Prostate gland (tissue), 2 donors: ENCODE results near the gene FLOT1. TPM values are rescaled to one million over a fixed set of nuclear protein-coding genes. Genes with fewer than 3 reads are reported as not detected.
"Not testable (repeated sequence)": the region's sequence is repeated elsewhere in the genome, so short reads cannot be mapped to it uniquely, and the experiment has no call there.

Experiments used
- DNase-seq: peaks from one replicate; pipeline ENCODE4 v3.0.0-alpha.2; 2019; ENCODE audit warnings: low spot score
- H3K27ac ChIP-seq, 2 donors: fragments of 200-600 bp; sonication (generic); 2 replicates each; pipeline ENCODE4 v1.5.1; 2017 to 2019
- H3K27me3 ChIP-seq: fragments of 200-600 bp; sonication (generic); replicated peaks from 2 replicates; pipeline ENCODE4 v1.5.1; 2019; ENCODE audit not compliant: insufficient read depth
- H3K36me3 ChIP-seq, 2 donors: fragments of 200-600 bp; sonication (generic); 1 replicate in 1 of 2; 2 replicates in 1 of 2; pipeline versions ENCODE4 v1.5.1 to v1.8.1; 2017 to 2019
- H3K4me1 ChIP-seq: fragments of 200-600 bp; sonication (generic); replicated peaks from 2 replicates; pipeline ENCODE4 v1.5.1; 2019
- H3K4me3 ChIP-seq, 2 donors: fragments of 200-600 bp; sonication (generic); 2 replicates each; pipeline ENCODE4 v1.5.1; 2017 to 2019
- H3K9me3 ChIP-seq: fragments of 200-600 bp; sonication (generic); 2 replicates; pipeline ENCODE4 v1.5.1; 2017
- CTCF ChIP-seq, 4 experiments: fragments of 200-600 bp in 2 of 4; fragments of 450-650 bp in 2 of 4; sonication (generic) in 2 of 4; IDR thresholded peaks; 1 replicate in 3 of 4; 2 replicates in 1 of 4; pipeline ENCODE4 v1.5.1; 2016 to 2019; ENCODE audit warnings: antibody characterized with exemption in 4 of 4, mild to moderate bottlenecking in 2 of 4, moderate library complexity in 2 of 4
- POLR2A ChIP-seq: fragments of 450-650 bp; IDR thresholded peaks from one replicate; pipeline ENCODE4 v1.6.1; 2016; ENCODE audit warnings: antibody characterized with exemption, mild to moderate bottlenecking
- POLR2AphosphoS5 ChIP-seq: sonication (generic); formaldehyde crosslinking; IDR thresholded peaks from one replicate; pipeline ENCODE4 v1.6.1; 2017; ENCODE audit warnings: antibody characterized with exemption
- WGBS: methylation state at CpG from one replicate; pipeline ENCODE4 v1.1.5; 2018; 5-methylcytosine and 5-hydroxymethylcytosine counted together
- intact Hi-C: fragments of 100-400 bp; cut with DNase I; formaldehyde crosslinking; loops from one replicate; pipeline ENCODE4 v1.14.2; 2022
- total RNA-seq, 2 donors: library from RNA; depleted of rRNA; stranded (reverse); fragments of >200 nt; gene quantifications; one replicate each; pipeline ENCODE4 v1.1.0, GENCODE V29; 2016

Gene FLOT1
- total RNA-seq, 2 donors from 2014 or later, result 117 to 133 TPM

- Histone ChIP-seq H3K27me3 (no peaks in the 10 kb centered on the region), H3K27ac (no peak overlapping the region), H3K4me3 (no peak overlapping the region), H3K9me3 (no peaks in the 10 kb centered on the region), H3K36me3 (no peaks in the 10 kb centered on the region), H3K4me1 (no peaks in the 10 kb centered on the region)
- DNase-seq, result no peak
- TF ChIP-seq POLR2AphosphoS5 (no peak), CTCF (IDR thresholded peaks at IDR 0.05) (no peak), POLR2A (no peak)
- intact Hi-C loops, result no loop called here
- WGBS, result 95% methylated on average over 1 of the region's 1 CpG
Measured at GRCh38 chr6:30757261-30757904, 14.9 kb upstream of the FLOT1 start.

- intact Hi-C loops, H3K27ac ChIP-seq, H3K36me3 ChIP-seq, DNase-seq, H3K9me3 ChIP-seq, H3K27me3 ChIP-seq, H3K4me1 ChIP-seq, H3K4me3 ChIP-seq: not testable (repeated sequence)
- 88% methylated on average over 7 of the region's 7 CpGs for WGBS
Measured at GRCh38 chr6:30756405-30757003, 14.0 kb upstream of the FLOT1 start.

- Histone ChIP-seq H3K4me3 (no peak overlapping the region), H3K9me3 (no peaks in the 10 kb centered on the region), H3K27me3 (no peaks in the 10 kb centered on the region), H3K36me3 (no peaks in the 10 kb centered on the region), H3K4me1 (no peaks in the 10 kb centered on the region), H3K27ac (no peak overlapping the region)
- intact Hi-C loops, result no loop called here
- no peak for DNase-seq
- no peak for TF ChIP-seq POLR2A
- TF ChIP-seq CTCF (IDR thresholded peaks at IDR 0.05), result no peak
- TF ChIP-seq POLR2AphosphoS5, result no peak
- 92% methylated on average over 3 of the region's 3 CpGs for WGBS
Measured at GRCh38 chr6:30754631-30755030, 12.1 kb upstream of the FLOT1 start.

- Histone ChIP-seq H3K27me3 (no peaks in the 10 kb centered on the region), H3K4me3 (no peak overlapping the region), H3K4me1 (no peaks in the 10 kb centered on the region), H3K27ac (peak overlapping the region; percentile 57 to 82), H3K9me3 (no peaks in the 10 kb centered on the region), H3K36me3 (no peaks in the 10 kb centered on the region)
- peak; percentile 94 for DNase-seq
- WGBS, result 15% methylated on average over 12 of the region's 12 CpGs
- TF ChIP-seq POLR2AphosphoS5 (peak; percentile 92), CTCF (IDR thresholded peaks at IDR 0.05) (no peak), POLR2A (peak; percentile 32)
- intact Hi-C loops, result loop anchor here (2.0 kb wide), 1 partner anchor 30 kb away; no protein-coding TSS in a partner anchor
Measured at GRCh38 chr6:30752157-30752927, 9.9 kb upstream of the FLOT1 start.

- no peak for DNase-seq
- Histone ChIP-seq H3K4me3 (no peak overlapping the region), H3K9me3 (no peaks in the 10 kb centered on the region), H3K27me3 (no peaks in the 10 kb centered on the region), H3K4me1 (no peaks in the 10 kb centered on the region), H3K27ac (peak overlapping the region; percentile 9 to 39), H3K36me3 (no peaks in the 10 kb centered on the region)
- intact Hi-C loops, result no loop called here
- no peak for TF ChIP-seq CTCF (IDR thresholded peaks at IDR 0.05)
- TF ChIP-seq POLR2AphosphoS5, result no peak
Measured at GRCh38 chr6:30750379-30750668, 7.8 kb upstream of the FLOT1 start.
